Astrocyte of the spinal cord (primary cell): Measurements from ENCODE around the gene SLC12A8.

Experiments used
- DNase-seq: peaks from one replicate; pipeline ENCODE4 v3.0.0; 2011; ENCODE audit warnings: low read depth, low spot score
- H3K4me3 ChIP-seq: 2 replicates; pipeline ENCODE4 v1.5.1; 2011; ENCODE audit warnings: low read depth, mild to moderate bottlenecking, low read length, moderate library complexity
- CTCF ChIP-seq: IDR thresholded peaks from 2 replicates; pipeline ENCODE4 v1.5.1; 2012; ENCODE audit warnings: low read depth, mild to moderate bottlenecking, low read length, inconsistent platforms
- in situ Hi-C: cut with HindIII; loops from 2 replicates; pipeline ENCODE4 v1.10.0; 2017; ENCODE audit warnings: low sequenced_read_pairs

SLC12A8 gene

GRCh38 chr3:125148016-125148812, 64.3 kb downstream of the SLC12A8 start:
- in situ Hi-C loops: no loop called here

GRCh38 chr3:125147491-125147820, 65.1 kb downstream of the SLC12A8 start:
- no peak overlapping the region for H3K4me3 ChIP-seq
- TF ChIP-seq CTCF: no peak
- in situ Hi-C loops: no loop called here
- no peak for DNase-seq

More at GRCh38 chr3:125148016-125148812, 64.3 kb downstream of the SLC12A8 start:
- no peak for TF ChIP-seq CTCF
- no peak overlapping the region for H3K4me3 ChIP-seq
- DNase-seq: no peak

- in situ Hi-C loops: no loop called here
- DNase-seq: no peak
- TF ChIP-seq CTCF: no peak
- no peak overlapping the region for H3K4me3 ChIP-seq
Observed at GRCh38 chr3:125146626-125147490, 65.7 kb downstream of the SLC12A8 start.

- in situ Hi-C loops: no loop called here
- H3K4me3 ChIP-seq: no peak overlapping the region
- DNase-seq: no peak
- TF ChIP-seq CTCF: no peak
Observed at GRCh38 chr3:125145751-125146475, 66.6 kb downstream of the SLC12A8 start.

GRCh38 chr3:125144653-125145314, 67.8 kb downstream of the SLC12A8 start:
- TF ChIP-seq CTCF: no peak
- in situ Hi-C loops: no loop called here
- DNase-seq: no peak
- H3K4me3 ChIP-seq: no peak overlapping the region

GRCh38 chr3:125143982-125144652, 68.4 kb downstream of the SLC12A8 start:
- in situ Hi-C loops: no loop called here
- DNase-seq: peak; percentile 60
- no peak overlapping the region for H3K4me3 ChIP-seq
- TF ChIP-seq CTCF: no peak
